Islet precursor cell (in vitro differentiated cells): ENCODE measurements around the gene ZCCHC2.

Experiments used
- DNase-seq: peaks from one replicate; pipeline ENCODE4 v3.0.0-alpha.2; 2018

Gene ZCCHC2

DNA sequence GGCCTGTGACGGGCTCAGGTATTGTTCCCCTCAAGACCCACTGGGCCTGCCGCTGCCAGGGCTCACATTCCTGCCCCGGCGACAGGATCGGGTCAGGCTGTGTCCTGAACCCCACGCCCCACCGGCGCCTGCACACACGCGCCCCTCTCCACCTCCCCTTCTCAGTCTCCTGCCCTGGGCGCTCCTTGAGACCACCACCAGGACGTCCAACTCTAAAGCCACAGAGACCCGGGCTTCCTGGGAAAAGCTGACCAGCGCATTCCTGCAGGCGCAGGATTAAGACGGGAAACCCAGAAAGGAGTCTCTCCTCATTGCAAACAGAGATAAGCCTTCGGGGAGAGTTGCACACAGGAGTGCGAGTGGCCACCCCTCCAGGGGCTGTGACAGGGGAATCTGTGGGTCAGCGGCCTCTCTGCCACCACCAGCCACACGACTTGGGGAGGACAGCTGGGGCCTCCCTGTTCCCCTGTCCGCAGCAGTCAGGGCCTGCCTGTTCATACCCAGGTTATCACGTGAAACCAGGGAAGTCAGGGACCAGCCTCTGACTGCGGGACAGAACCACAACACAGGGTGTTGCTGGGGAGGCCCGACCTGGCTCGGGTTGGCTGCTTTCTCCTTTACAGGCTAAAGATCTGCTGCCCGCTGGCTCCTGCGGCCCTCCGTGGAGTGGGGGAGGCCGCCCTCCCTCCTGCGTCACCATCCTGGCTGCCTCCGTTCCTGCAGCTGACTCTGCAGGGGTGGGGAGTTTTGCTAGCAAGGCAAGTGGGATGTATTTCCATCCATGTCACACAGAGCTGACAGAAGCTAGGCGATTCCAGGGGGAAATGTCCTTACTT is 88.8 kb downstream of the ZCCHC2 start:
- DNase-seq, result no peak

- DNase-seq, result no peak
Observed at GRCh38 chr18:62612289-62612645, 89.4 kb downstream of the ZCCHC2 start.

- no peak for DNase-seq
Observed at GRCh38 chr18:62612776-62613175, 90.0 kb downstream of the ZCCHC2 start.

- DNase-seq, result no peak
Observed at GRCh38 chr18:62614494-62614893, 91.7 kb downstream of the ZCCHC2 start.

DNA sequence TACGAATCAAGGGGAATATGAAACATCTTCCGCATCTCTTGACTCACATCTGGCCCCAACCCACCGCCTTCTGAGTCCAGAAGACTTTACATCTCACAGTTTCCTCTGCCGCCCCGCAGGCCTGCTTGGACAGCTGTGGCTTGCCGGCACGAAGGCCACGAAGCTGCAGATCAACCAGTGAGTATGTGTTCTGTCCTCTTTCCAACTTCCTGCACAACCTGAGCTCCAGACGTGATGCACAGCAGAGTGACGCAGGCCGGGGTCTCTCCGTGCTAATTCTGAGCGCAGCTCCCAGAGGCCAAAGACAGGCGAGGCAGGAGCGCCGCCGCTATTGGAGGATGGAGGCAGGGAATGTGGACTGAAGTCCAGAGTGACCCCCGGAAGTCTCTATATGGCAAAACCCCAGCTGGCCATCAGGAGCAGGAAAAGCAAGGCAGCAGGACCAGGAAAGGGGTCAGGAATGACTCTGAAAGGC is 93.5 kb downstream of the ZCCHC2 start:
- no peak for DNase-seq

DNA sequence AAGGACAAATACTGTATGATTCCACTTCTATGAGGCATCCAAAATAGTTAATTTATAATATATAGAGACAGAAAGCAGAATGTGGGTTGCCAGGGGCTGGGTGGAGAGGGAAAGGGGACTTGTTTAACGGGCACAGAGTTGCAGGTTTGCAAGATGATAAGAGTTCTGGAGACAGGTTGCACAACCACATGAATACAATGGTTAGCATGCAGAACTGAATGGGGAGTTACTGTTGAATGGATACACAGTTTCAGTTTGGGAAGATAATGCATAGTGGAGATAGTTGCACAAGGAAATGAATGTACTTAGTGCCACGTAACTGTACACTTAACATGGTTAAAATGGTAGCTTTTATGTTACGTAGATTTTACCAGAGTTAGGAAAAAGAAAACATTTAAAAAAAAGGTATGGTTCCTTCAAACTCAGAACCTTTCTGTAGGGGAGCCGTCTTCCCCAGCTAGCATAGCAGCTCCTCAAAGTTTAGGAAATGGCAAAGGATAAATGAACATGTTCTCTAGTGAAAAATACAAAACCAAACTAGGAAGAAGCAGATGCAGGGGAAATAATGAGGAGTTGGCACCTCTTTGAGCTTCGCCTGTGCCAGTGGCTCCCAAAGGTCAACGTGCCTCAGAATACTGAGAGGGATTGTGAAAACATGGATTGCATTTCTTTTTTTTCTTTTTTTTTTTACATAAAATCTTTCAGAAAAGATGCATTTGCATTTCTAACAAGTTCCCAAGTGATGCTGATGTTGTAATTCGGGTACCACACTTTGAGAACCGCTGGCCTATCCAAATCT is 95.2 kb downstream of the ZCCHC2 start:
- no peak for DNase-seq

GRCh38 chr18:62618735-62619134 is 95.9 kb downstream of the ZCCHC2 start:
- DNase-seq, result no peak

DNA sequence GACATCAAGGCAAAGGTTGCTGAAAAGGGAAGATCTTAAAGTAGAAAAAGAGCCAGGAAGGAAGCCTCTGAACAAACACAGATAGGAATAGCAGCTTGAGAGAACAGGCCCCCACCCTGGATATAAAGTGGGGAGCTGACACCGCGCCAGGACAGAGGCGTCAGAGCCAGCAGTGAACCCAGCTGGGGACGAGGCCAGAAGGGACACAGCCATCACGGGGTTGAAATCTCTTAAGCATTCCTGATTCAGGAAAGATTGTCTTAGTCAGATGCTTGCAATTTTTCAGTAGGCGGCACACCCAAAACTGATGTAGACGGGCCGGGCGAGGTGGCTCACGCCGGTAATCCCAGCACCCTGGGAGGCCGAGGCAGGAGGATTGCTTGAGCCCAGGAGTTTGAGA is 98.7 kb downstream of the ZCCHC2 start:
- no peak for DNase-seq

DNA sequence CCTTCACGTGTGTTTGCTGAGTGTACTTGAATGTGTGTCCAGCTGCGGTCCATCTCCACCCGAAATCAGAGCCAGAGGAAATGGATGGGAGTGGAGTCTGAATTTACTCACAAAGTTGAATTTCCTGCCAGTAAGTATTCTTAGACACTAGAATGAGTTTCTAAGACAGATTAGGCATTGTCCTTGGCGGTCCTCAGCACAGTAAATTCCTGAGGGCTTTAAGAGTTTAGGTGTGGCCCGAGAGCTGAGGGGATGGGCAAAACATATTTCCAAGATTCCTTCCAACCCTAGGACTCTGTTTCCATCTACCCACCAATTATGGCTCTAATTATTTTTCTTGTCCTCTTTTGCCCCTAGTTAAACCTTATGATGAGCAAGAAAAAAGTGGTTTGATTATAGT is 102.2 kb downstream of the ZCCHC2 start:
- DNase-seq, result no peak
